GM23338 (cell line): ENCODE results near the gene SYNE1. TPM values are rescaled to one million over a fixed set of nuclear protein-coding genes. Genes with fewer than 3 reads are reported as not detected.
A peak's percentile ranks its signal among the peaks of the same experiment; 100 is the strongest.

Source experiments
- ATAC-seq: fragments of 200-7000 bp; cut with Tn5 transposase; 3 replicates; pipeline ENCODE4 v1.9.1; 2020
- DNase-seq: peaks from one replicate; pipeline ENCODE4 v3.0.0-alpha.2; 2015; ENCODE audit warnings: low spot score
- H2AFZ ChIP-seq: fragments of 200-600 bp; sonication (generic); 2 replicates; pipeline ENCODE4 v1.8.0; 2016; ENCODE audit warnings: antibody characterized with exemption, mild to moderate bottlenecking, moderate library complexity
- H3F3A ChIP-seq: fragments of 200-600 bp; sonication (generic); replicated peaks from 2 replicates; pipeline ENCODE4 v1.8.0; 2017; ENCODE audit warnings: antibody characterized with exemption, mixed run types, low read depth
- H3K27ac ChIP-seq: fragments of 200-600 bp; sonication (generic); 2 replicates; pipeline ENCODE4 v1.6.1; 2016; ENCODE audit warnings: low read depth
- H3K27me3 ChIP-seq: fragments of 200-600 bp; sonication (generic); 2 replicates; pipeline ENCODE4 v1.8.0; 2016; ENCODE audit warnings: mild to moderate bottlenecking, mixed run types, moderate library complexity; ENCODE audit not compliant: insufficient read depth
- H3K36me3 ChIP-seq: fragments of 200-600 bp; sonication (generic); 2 replicates; pipeline ENCODE4 v1.8.0; 2016; ENCODE audit warnings: mild to moderate bottlenecking; ENCODE audit not compliant: insufficient read depth
- H3K4me1 ChIP-seq: fragments of 200-600 bp; sonication (generic); 2 replicates; pipeline ENCODE4 v1.8.0; 2016; ENCODE audit warnings: mild to moderate bottlenecking, moderate library complexity; ENCODE audit not compliant: insufficient read depth
- H3K4me2 ChIP-seq: fragments of 200-600 bp; sonication (generic); 2 replicates; pipeline ENCODE4 v1.7.1; 2017; ENCODE audit warnings: mixed run types
- H3K4me3 ChIP-seq: fragments of 200-600 bp; sonication (generic); 2 replicates; pipeline ENCODE4 v1.6.1; 2016; ENCODE audit warnings: mixed run types
- H3K79me2 ChIP-seq: fragments of 200-600 bp; sonication (generic); replicated peaks from 2 replicates; pipeline ENCODE4 v1.8.0; 2017; ENCODE audit warnings: mild to moderate bottlenecking; ENCODE audit not compliant: insufficient read depth
- H3K9me2 ChIP-seq: fragments of 200-600 bp; sonication (generic); 2 replicates; pipeline ENCODE4 v1.8.0; 2017; ENCODE audit not compliant: insufficient read depth
- H4K20me1 ChIP-seq: fragments of 200-600 bp; sonication (generic); replicated peaks from 2 replicates; pipeline ENCODE4 v1.8.0; 2017; ENCODE audit warnings: mild to moderate bottlenecking; ENCODE audit not compliant: insufficient read depth
- H3K27ac Mint-ChIP-seq: 2 replicates; pipeline ENCODE4 v1.8.0; 2020; ENCODE audit warnings: inconsistent platforms, mild to moderate bottlenecking, moderate library complexity, mixed read lengths
- H3K27me3 Mint-ChIP-seq: 3 replicates; pipeline ENCODE4 v1.8.0; 2022; ENCODE audit warnings: low read depth, mild to moderate bottlenecking, moderate library complexity, mixed read lengths, inconsistent platforms; ENCODE audit not compliant: insufficient read depth, poor library complexity
- H3K36me3 Mint-ChIP-seq: 3 replicates; pipeline ENCODE4 v1.8.0; 2021; ENCODE audit warnings: low read depth, mild to moderate bottlenecking, inconsistent platforms, moderate library complexity, mixed read lengths
- H3K4me1 Mint-ChIP-seq: 3 replicates; pipeline ENCODE4 v1.8.0; 2020; ENCODE audit warnings: mild to moderate bottlenecking, inconsistent platforms, mixed read lengths
- H3K4me3 Mint-ChIP-seq: 3 replicates; pipeline ENCODE4 v1.8.0; 2021; ENCODE audit warnings: moderate library complexity, mild to moderate bottlenecking, inconsistent platforms, mixed read lengths
- H3K9me3 Mint-ChIP-seq: 3 replicates; pipeline ENCODE4 v1.8.0; 2020; ENCODE audit warnings: moderate library complexity, mild to moderate bottlenecking, inconsistent platforms, mixed read lengths
- CREB1 ChIP-seq: fragments of 250-450 bp; sonication (Bioruptor Pico); IDR thresholded peaks from 2 replicates; pipeline ENCODE4 v1.5.0; 2020; ENCODE audit warnings: low read depth, mild to moderate bottlenecking, moderate library complexity
- EZH2 ChIP-seq: fragments of 200-600 bp; sonication (generic); IDR thresholded peaks from one replicate; pipeline ENCODE4 v1.8.0; 2017; ENCODE audit warnings: antibody characterized with exemption, mild to moderate bottlenecking, low read depth; ENCODE audit not compliant: unreplicated experiment
- POLR2AphosphoS5 ChIP-seq: IDR thresholded peaks from 2 replicates; pipeline ENCODE4 v1.6.1; 2016; ENCODE audit warnings: antibody characterized with exemption, low read depth
- ZNF462 ChIP-seq: fragments of 250-450 bp; sonication (Bioruptor Pico); IDR thresholded peaks from 2 replicates; pipeline ENCODE4 v1.5.0; 2020; ENCODE audit warnings: mild to moderate bottlenecking, moderate library complexity
- polyA plus RNA-seq: library from polyadenylated mRNA; unstranded; fragments of >200 nt; fragmentation: Nextera tagmentation; extraction: Ambion mirVana; gene quantifications from 2 replicates; pipeline ENCODE4 v1.2.1, GENCODE V29; 2016
- total RNA-seq: library from RNA; depleted of rRNA; stranded (reverse); fragments of >200 nt; shearing (Covaris generic); gene quantifications from 2 replicates; pipeline ENCODE4 v1.2.3, GENCODE V29; 2014
- TF ChIP-seq, protein P1 (sequence below): IDR thresholded peaks from 2 replicates; pipeline ENCODE4 v1.6.1; 2016; ENCODE audit warnings: antibody characterized with exemption

The SYNE1 gene
- total and polyA plus RNA-seq, 2 experiments from 2014 or later: 3.9 to 13.6 TPM

GRCh38 chr6:152099446-152100182, 537.5 kb downstream of the SYNE1 start:
- H3K4me2 ChIP-seq: no peak overlapping the region
- no peaks in the 10 kb centered on the region for H3K27me3 ChIP-seq
- ATAC-seq (peak; percentile 40; the same call in 1 of the 3 replicates), DNase-seq (no peak)
- TF ChIP-seq CREB1 (no peak), ZNF462 (CRISPR knock-in tag) (no peak), POLR2AphosphoS5 (no peak), EZH2 (no peak)
- TF ChIP-seq, protein P1, sequence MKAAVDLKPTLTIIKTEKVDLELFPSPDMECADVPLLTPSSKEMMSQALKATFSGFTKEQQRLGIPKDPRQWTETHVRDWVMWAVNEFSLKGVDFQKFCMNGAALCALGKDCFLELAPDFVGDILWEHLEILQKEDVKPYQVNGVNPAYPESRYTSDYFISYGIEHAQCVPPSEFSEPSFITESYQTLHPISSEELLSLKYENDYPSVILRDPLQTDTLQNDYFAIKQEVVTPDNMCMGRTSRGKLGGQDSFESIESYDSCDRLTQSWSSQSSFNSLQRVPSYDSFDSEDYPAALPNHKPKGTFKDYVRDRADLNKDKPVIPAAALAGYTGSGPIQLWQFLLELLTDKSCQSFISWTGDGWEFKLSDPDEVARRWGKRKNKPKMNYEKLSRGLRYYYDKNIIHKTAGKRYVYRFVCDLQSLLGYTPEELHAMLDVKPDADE: no peak
- no peaks in the 10 kb centered on the region for H3K36me3 Mint-ChIP-seq
- H3K9me2 ChIP-seq: peaks cover 8% of the 10 kb centered on the region
- no peak overlapping the region for H3K4me3 Mint-ChIP-seq
- H3K4me1 Mint-ChIP-seq: peaks cover 8% of the 10 kb centered on the region
- no peaks in the 10 kb centered on the region for H3K4me1 ChIP-seq
- H3K36me3 ChIP-seq: no peaks in the 10 kb centered on the region
- no peaks in the 10 kb centered on the region for H3K27me3 Mint-ChIP-seq
- H3K27ac Mint-ChIP-seq: no peak overlapping the region
- H3K4me3 ChIP-seq: no peak overlapping the region
- peak overlapping the region; percentile 29 for H2AFZ ChIP-seq
- H3K27ac ChIP-seq: no peak overlapping the region
- no peaks in the 10 kb centered on the region for H3K79me2 ChIP-seq
- H3K9me3 Mint-ChIP-seq: no peaks in the 10 kb centered on the region
- no peaks in the 10 kb centered on the region for H3F3A ChIP-seq
- H4K20me1 ChIP-seq: no peaks in the 10 kb centered on the region
